ENCODE results near the gene WAS.
"Not testable (repeated sequence)": the region's sequence is repeated elsewhere in the genome, so short reads cannot be mapped to it uniquely, and the experiment has no call there.

Gene WAS

GRCh38 chrX:48688531-48689150, 5.0 kb downstream of the WAS start:
- Histone ChIP-seq H3K27ac (replicated peaks; ENCODE audit: low read length) (no peak overlapping the region), H2AK5ac (ENCODE audit: low read depth, low read length) (no peak overlapping the region), H2BK120ac (ENCODE audit: low read depth, low read length) (no peak overlapping the region), H3K9ac (ENCODE audit: low read depth, low read length, poor library complexity) (no peak overlapping the region), H2BK5ac (ENCODE audit: low read length) (no peak overlapping the region), H3K14ac (ENCODE audit: low read length) (no peak overlapping the region), H3K4me1 (ENCODE audit: control insufficient read depth in 2 of 2, insufficient read depth in 1 of 2, low read depth in 1 of 2, low read length in 2 of 2) (peaks cover 2 to 6% of the 10 kb centered on the region in 2 donors), H4K8ac (ENCODE audit: low read depth, low read length) (no peak overlapping the region), H3K4me3 (ENCODE audit: low read length in 2 of 2) (no peak overlapping the region), H3K4ac (ENCODE audit: low read length) (no peak overlapping the region), H4K91ac (ENCODE audit: low read depth, low read length, poor library complexity) (no peak overlapping the region), H3K18ac (ENCODE audit: low read length) (peak overlapping the region; percentile 38), H2BK15ac (ENCODE audit: low read length) (no peak overlapping the region), H3K4me2 (ENCODE audit: insufficient read depth, low read length, poor library complexity, severe bottlenecking) (no peak overlapping the region), H2AFZ (ENCODE audit: low read length) (peak overlapping the region; percentile 79), H3K23ac (ENCODE audit: low read depth, low read length, poor library complexity) (no peak overlapping the region), H3K27me3 (ENCODE audit: control insufficient read depth in 3 of 3, insufficient read depth in 3 of 3, low read depth in 1 of 3, low read length in 3 of 3) (no peaks in the 10 kb centered on the region), H3K79me1 (ENCODE audit: low read depth, low read length) (no peaks in the 10 kb centered on the region), H2BK12ac (ENCODE audit: low read length) (no peak overlapping the region), H3K9me3 (replicated peaks in 1 of 2; ENCODE audit: control insufficient read depth in 2 of 2, insufficient read depth in 1 of 2, low read depth in 1 of 2, low read length in 2 of 2) (no peaks in the 10 kb centered on the region), H3K36me3 (replicated peaks in 1 of 2; ENCODE audit: control insufficient read depth in 2 of 2, insufficient read depth in 2 of 2, low read length in 2 of 2) (no peaks in the 10 kb centered on the region)
- DNase-seq (ENCODE audit: low spot score): no peak
- no CpG with 5 or more reads among the region's 19 CpGs for WGBS, 2 donors (ENCODE audit: extremely low coverage in 2 of 2, insufficient read length in 2 of 2, insufficient replicate concordance in 1 of 2)

- Histone ChIP-seq H3K36me3 (replicated peaks in 1 of 2; ENCODE audit: control insufficient read depth in 2 of 2, insufficient read depth in 2 of 2, low read length in 2 of 2) (no peaks in the 10 kb centered on the region), H2BK12ac (ENCODE audit: low read length) (no peak overlapping the region), H4K91ac (ENCODE audit: low read depth, low read length, poor library complexity) (no peak overlapping the region), H2BK120ac (ENCODE audit: low read depth, low read length) (no peak overlapping the region), H3K9me3 (replicated peaks in 1 of 2; ENCODE audit: control insufficient read depth in 2 of 2, insufficient read depth in 1 of 2, low read depth in 1 of 2, low read length in 2 of 2) (no peaks in the 10 kb centered on the region), H2BK15ac (ENCODE audit: low read length) (no peak overlapping the region), H3K14ac (ENCODE audit: low read length) (no peak overlapping the region), H3K4me3 (ENCODE audit: low read length in 2 of 2) (no peak overlapping the region), H3K27ac (replicated peaks; ENCODE audit: low read length) (no peak overlapping the region), H3K9ac (ENCODE audit: low read depth, low read length, poor library complexity) (no peak overlapping the region), H3K4me1 (ENCODE audit: control insufficient read depth in 2 of 2, insufficient read depth in 1 of 2, low read depth in 1 of 2, low read length in 2 of 2) (peaks cover 2 to 6% of the 10 kb centered on the region in 2 donors), H3K4me2 (ENCODE audit: insufficient read depth, low read length, poor library complexity, severe bottlenecking) (no peak overlapping the region), H3K27me3 (ENCODE audit: control insufficient read depth in 3 of 3, insufficient read depth in 3 of 3, low read depth in 1 of 3, low read length in 3 of 3) (no peaks in the 10 kb centered on the region), H3K4ac (ENCODE audit: low read length) (no peak overlapping the region), H2AK5ac (ENCODE audit: low read depth, low read length) (no peak overlapping the region), H2BK5ac (ENCODE audit: low read length) (no peak overlapping the region), H3K23ac (ENCODE audit: low read depth, low read length, poor library complexity) (no peak overlapping the region), H4K8ac (ENCODE audit: low read depth, low read length) (no peak overlapping the region), H3K18ac (ENCODE audit: low read length) (no peak overlapping the region), H3K79me1 (ENCODE audit: low read depth, low read length) (no peaks in the 10 kb centered on the region), H2AFZ (ENCODE audit: low read length) (peak overlapping the region; percentile 79)
- DNase-seq (ENCODE audit: low spot score): no peak
- WGBS, 2 donors (ENCODE audit: extremely low coverage in 2 of 2, insufficient read length in 2 of 2, insufficient replicate concordance in 1 of 2): no CpG with 5 or more reads among the region's 11 CpGs
Measured at GRCh38 chrX:48689208-48689920, 5.8 kb downstream of the WAS start.

- H2BK12ac ChIP-seq (ENCODE audit: low read length); H2BK5ac ChIP-seq (ENCODE audit: low read length); H4K8ac ChIP-seq (ENCODE audit: low read depth, low read length); H3K23ac ChIP-seq (ENCODE audit: low read depth, low read length, poor library complexity); DNase-seq (ENCODE audit: low spot score); H3K9ac ChIP-seq (ENCODE audit: low read depth, low read length, poor library complexity); H3K27me3 ChIP-seq (ENCODE audit: control insufficient read depth in 3 of 3, insufficient read depth in 3 of 3, low read depth in 1 of 3, low read length in 3 of 3); H3K4ac ChIP-seq (ENCODE audit: low read length); H3K18ac ChIP-seq (ENCODE audit: low read length); H2BK120ac ChIP-seq (ENCODE audit: low read depth, low read length); H3K14ac ChIP-seq (ENCODE audit: low read length); H3K4me3 ChIP-seq (ENCODE audit: low read length in 2 of 2); H2AFZ ChIP-seq (ENCODE audit: low read length); H3K27ac ChIP-seq (replicated peaks; ENCODE audit: low read length); H3K36me3 ChIP-seq (replicated peaks in 1 of 2; ENCODE audit: control insufficient read depth in 2 of 2, insufficient read depth in 2 of 2, low read length in 2 of 2); H3K79me1 ChIP-seq (ENCODE audit: low read depth, low read length); H2AK5ac ChIP-seq (ENCODE audit: low read depth, low read length); H2BK15ac ChIP-seq (ENCODE audit: low read length); H3K4me2 ChIP-seq (ENCODE audit: insufficient read depth, low read length, poor library complexity, severe bottlenecking); H4K91ac ChIP-seq (ENCODE audit: low read depth, low read length, poor library complexity); H3K9me3 ChIP-seq (replicated peaks in 1 of 2; ENCODE audit: control insufficient read depth in 2 of 2, insufficient read depth in 1 of 2, low read depth in 1 of 2, low read length in 2 of 2): not testable (repeated sequence)
- WGBS, 2 donors (ENCODE audit: extremely low coverage in 2 of 2, insufficient read length in 2 of 2, insufficient replicate concordance in 1 of 2): no CpG with 5 or more reads among the region's 5 CpGs
- peaks cover 4 to 18% of the 10 kb centered on the region in 2 donors for H3K4me1 ChIP-seq (ENCODE audit: control insufficient read depth in 2 of 2, insufficient read depth in 1 of 2, low read depth in 1 of 2, low read length in 2 of 2)
Measured at GRCh38 chrX:48691746-48692145, 8.1 kb downstream of the WAS start.

- peak overlapping the region; percentile 73 for H2AFZ ChIP-seq (ENCODE audit: low read length)
- no peak overlapping the region for H3K18ac ChIP-seq (ENCODE audit: low read length)
- H2AK5ac ChIP-seq (ENCODE audit: low read depth, low read length): no peak overlapping the region
- no peak overlapping the region for H2BK120ac ChIP-seq (ENCODE audit: low read depth, low read length)
- H3K23ac ChIP-seq (ENCODE audit: low read depth, low read length, poor library complexity): no peak overlapping the region
- peak overlapping the region in 1 of 2 donors; percentile 69 for H3K4me3 ChIP-seq (ENCODE audit: low read length in 2 of 2)
- peaks cover 3 to 12% of the 10 kb centered on the region in 2 donors for H3K4me1 ChIP-seq (ENCODE audit: control insufficient read depth in 2 of 2, insufficient read depth in 1 of 2, low read depth in 1 of 2, low read length in 2 of 2)
- H3K4ac ChIP-seq (ENCODE audit: low read length): no peak overlapping the region
- H3K36me3 ChIP-seq (replicated peaks in 1 of 2; ENCODE audit: control insufficient read depth in 2 of 2, insufficient read depth in 2 of 2, low read length in 2 of 2): peaks cover 2 to 13% of the 10 kb centered on the region in 2 donors
- no peaks in the 10 kb centered on the region for H3K27me3 ChIP-seq (ENCODE audit: control insufficient read depth in 3 of 3, insufficient read depth in 3 of 3, low read depth in 1 of 3, low read length in 3 of 3)
- H3K9me3 ChIP-seq (replicated peaks in 1 of 2; ENCODE audit: control insufficient read depth in 2 of 2, insufficient read depth in 1 of 2, low read depth in 1 of 2, low read length in 2 of 2): no peaks in the 10 kb centered on the region
- H3K14ac ChIP-seq (ENCODE audit: low read length): no peak overlapping the region
- no peak overlapping the region for H4K91ac ChIP-seq (ENCODE audit: low read depth, low read length, poor library complexity)
- H3K4me2 ChIP-seq (ENCODE audit: insufficient read depth, low read length, poor library complexity, severe bottlenecking): no peak overlapping the region
- WGBS, 2 donors (ENCODE audit: extremely low coverage in 2 of 2, insufficient read length in 2 of 2, insufficient replicate concordance in 1 of 2): no CpG with 5 or more reads among the region's 15 CpGs
- peak overlapping the region; percentile 63 for H3K9ac ChIP-seq (ENCODE audit: low read depth, low read length, poor library complexity)
- H3K27ac ChIP-seq (replicated peaks; ENCODE audit: low read length): no peak overlapping the region
- no peak overlapping the region for H4K8ac ChIP-seq (ENCODE audit: low read depth, low read length)
- H3K79me1 ChIP-seq (ENCODE audit: low read depth, low read length): no peaks in the 10 kb centered on the region
- no peak overlapping the region for H2BK5ac ChIP-seq (ENCODE audit: low read length)
- no peak overlapping the region for H2BK15ac ChIP-seq (ENCODE audit: low read length)
- no peak overlapping the region for H2BK12ac ChIP-seq (ENCODE audit: low read length)
- no peak for DNase-seq (ENCODE audit: low spot score)
Measured at GRCh38 chrX:48694776-48695533, 11.4 kb downstream of the WAS start.
